Loucy (cell line): ENCODE results near the gene SLC16A8.

ENCODE experiments used
- CTCF ChIP-seq: fragments of 200-600 bp; sonication (generic); conservative IDR thresholded peaks from 2 replicates; pipeline ENCODE4 v1.5.1; 2014; ENCODE audit warnings: mild to moderate bottlenecking, antibody characterized with exemption, low read length
- EZH2phosphoT487 ChIP-seq: fragments of 200-600 bp; IDR thresholded peaks from 2 replicates; pipeline ENCODE4 v1.6.1; 2018; ENCODE audit warnings: antibody characterized with exemption, mild to moderate bottlenecking, moderate library complexity, borderline replicate concordance

- TF ChIP-seq CTCF, result no peak
- TF ChIP-seq EZH2phosphoT487, result no peak
These were observed 11.4 kb downstream of the SLC16A8 start for GRCh38 chr22:38072322-38073149.
